ENCODE data around the gene ABCA6.

DNA sequence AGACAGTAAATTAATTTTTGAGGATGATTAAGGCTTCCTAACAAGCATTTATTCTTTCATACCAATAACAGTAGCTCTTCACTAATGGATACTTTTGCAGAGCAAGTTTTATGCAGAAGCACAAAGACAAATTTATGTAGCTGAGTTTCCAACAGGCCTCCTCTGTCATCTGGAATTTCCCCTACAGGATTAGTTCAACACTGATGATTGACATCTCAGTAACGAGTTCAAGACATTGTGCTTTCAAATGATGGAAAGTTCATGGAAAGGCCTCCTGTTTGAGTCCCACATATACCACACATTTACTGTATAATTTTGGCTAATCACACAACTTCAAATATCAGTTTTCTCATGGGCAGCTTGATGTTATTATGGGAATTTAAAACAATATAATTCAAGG lies 46.4 kb upstream of the ABCA6 start:
- TF ChIP-seq, protein P1, sequence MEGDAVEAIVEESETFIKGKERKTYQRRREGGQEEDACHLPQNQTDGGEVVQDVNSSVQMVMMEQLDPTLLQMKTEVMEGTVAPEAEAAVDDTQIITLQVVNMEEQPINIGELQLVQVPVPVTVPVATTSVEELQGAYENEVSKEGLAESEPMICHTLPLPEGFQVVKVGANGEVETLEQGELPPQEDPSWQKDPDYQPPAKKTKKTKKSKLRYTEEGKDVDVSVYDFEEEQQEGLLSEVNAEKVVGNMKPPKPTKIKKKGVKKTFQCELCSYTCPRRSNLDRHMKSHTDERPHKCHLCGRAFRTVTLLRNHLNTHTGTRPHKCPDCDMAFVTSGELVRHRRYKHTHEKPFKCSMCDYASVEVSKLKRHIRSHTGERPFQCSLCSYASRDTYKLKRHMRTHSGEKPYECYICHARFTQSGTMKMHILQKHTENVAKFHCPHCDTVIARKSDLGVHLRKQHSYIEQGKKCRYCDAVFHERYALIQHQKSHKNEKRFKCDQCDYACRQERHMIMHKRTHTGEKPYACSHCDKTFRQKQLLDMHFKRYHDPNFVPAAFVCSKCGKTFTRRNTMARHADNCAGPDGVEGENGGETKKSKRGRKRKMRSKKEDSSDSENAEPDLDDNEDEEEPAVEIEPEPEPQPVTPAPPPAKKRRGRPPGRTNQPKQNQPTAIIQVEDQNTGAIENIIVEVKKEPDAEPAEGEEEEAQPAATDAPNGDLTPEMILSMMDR (conservative IDR thresholded peaks at IDR 0.05; ENCODE audit: low read depth, low read length) = no peak
- no peak for TF ChIP-seq EZH2 (IDR thresholded peaks at IDR 0.05; ENCODE audit: borderline replicate concordance, low read depth, low read length, poor library complexity, severe bottlenecking)
